K562 (cell line): ENCODE measurements around the gene SPTBN4. TPM values are rescaled to one million over a fixed set of nuclear protein-coding genes. Genes with fewer than 3 reads are reported as not detected.

ENCODE experiments used
- ATF4 ChIP-seq: fragments of 450-650 bp; formaldehyde crosslinking; IDR thresholded peaks from 2 replicates; pipeline ENCODE4 v1.4.0; 2022; ENCODE audit warnings: mild to moderate bottlenecking, moderate library complexity
- CBFA2T2 ChIP-seq: fragments of 450-650 bp; conservative IDR thresholded peaks from 2 replicates; pipeline ENCODE4 v1.6.1; 2017; ENCODE audit warnings: mild to moderate bottlenecking
- ETS1 ChIP-seq: conservative IDR thresholded peaks from 2 replicates; pipeline ENCODE4 v1.6.1; 2011; ENCODE audit warnings: low read depth, mild to moderate bottlenecking, low read length; ENCODE audit not compliant: control insufficient read depth
- ETS2 ChIP-seq: IDR thresholded peaks from 2 replicates; pipeline ENCODE4 v1.6.1; 2016; ENCODE audit warnings: borderline replicate concordance, missing genetic modification characterization, mild to moderate bottlenecking, moderate library complexity, missing compliant biosample characterization; ENCODE audit not compliant: poor library complexity, severe bottlenecking
- EZH2 ChIP-seq: IDR thresholded peaks from 2 replicates; pipeline ENCODE4 v1.6.1; 2012; ENCODE audit warnings: low read depth, mild to moderate bottlenecking, inconsistent platforms, low read length, borderline replicate concordance
- KDM2B ChIP-seq: fragments of 250-450 bp; sonication (Bioruptor Pico); IDR thresholded peaks from 2 replicates; pipeline ENCODE4 v1.8.0; 2021; ENCODE audit warnings: mild to moderate bottlenecking, moderate library complexity
- MYNN ChIP-seq, 2 experiments: sonication (generic); formaldehyde crosslinking in 1 of 2; IDR thresholded peaks; 2 replicates each; pipeline versions ENCODE4 v1.5.0 to v1.6.1; 2016 to 2020; ENCODE audit warnings: antibody characterized with exemption in 1 of 2, missing genetic modification reagents in 1 of 2
- PRMT5 ChIP-seq: sonication (generic); formaldehyde crosslinking; IDR thresholded peaks from 2 replicates; pipeline ENCODE4 v1.5.0; 2020; ENCODE audit warnings: missing genetic modification reagents
- STAT6 ChIP-seq: sonication (generic); formaldehyde crosslinking; IDR thresholded peaks from 2 replicates; pipeline ENCODE4 v1.8.1; 2023; ENCODE audit warnings: mild to moderate bottlenecking, missing genetic modification reagents
- TEAD2 ChIP-seq: fragments of 450-650 bp; IDR thresholded peaks from 2 replicates; pipeline ENCODE4 v1.6.1; 2016; ENCODE audit warnings: missing genetic modification characterization, control low read depth, missing compliant biosample characterization
- TGIF2 ChIP-seq: sonication (generic); formaldehyde crosslinking; IDR thresholded peaks from 2 replicates; pipeline ENCODE4 v1.8.1; 2022; ENCODE audit warnings: mild to moderate bottlenecking, missing genetic modification reagents, moderate library complexity
- USF2 ChIP-seq: sonication (generic); formaldehyde crosslinking; IDR thresholded peaks from 2 replicates; pipeline ENCODE4 v1.5.0; 2020; ENCODE audit warnings: missing genetic modification reagents
- VEZF1 ChIP-seq: fragments of 200-800 bp; sonication (Bioruptor generic); IDR thresholded peaks from 2 replicates; pipeline ENCODE4 v1.6.1; 2017; ENCODE audit warnings: missing genetic modification characterization, missing compliant biosample characterization
- ZBTB7A ChIP-seq: IDR thresholded peaks from 2 replicates; pipeline ENCODE4 v1.6.1; 2011; ENCODE audit warnings: low read depth, mild to moderate bottlenecking, low read length, moderate library complexity, borderline replicate concordance; ENCODE audit not compliant: control insufficient read depth
- ZNF197 ChIP-seq: fragments of 200-800 bp; sonication (Bioruptor generic); IDR thresholded peaks from 2 replicates; pipeline ENCODE4 v1.6.1; 2016; ENCODE audit warnings: low read depth, missing genetic modification characterization, missing compliant biosample characterization
- ZNF384 ChIP-seq: IDR thresholded peaks from 2 replicates; pipeline ENCODE4 v1.6.1; 2012; ENCODE audit warnings: low read depth, low read length, improper control_type of control experiment
- polyA plus RNA-seq, 8 experiments: library from polyadenylated mRNA; depleted of rRNA in 4 of 8; stranded (reverse) in 5 of 8; unstranded in 3 of 8; fragments of >200 nt; fragmentation: Nextera tagmentation in 2 of 8; fragmentation: Illumina TruSeq in 1 of 8; extraction: Ambion mirVana in 2 of 8; extraction: Trizol in 1 of 8; gene quantifications; 2 replicates each; pipeline versions ENCODE4 v1.2.1 to v1.2.3, GENCODE V29; 2011 to 2014; ENCODE audit warnings: inconsistent platforms in 1 of 8, missing spikeins in 1 of 8
- total RNA-seq, 7 experiments: library from RNA; depleted of rRNA in 6 of 7; stranded (reverse); fragments of >200 nt in 6 of 7; fragmentation: Illumina TruSeq in 2 of 7; extraction: Trizol in 2 of 7; gene quantifications; 2 replicates each; pipeline versions ENCODE4 v1.2.1 to v1.2.3, GENCODE V29; 2011 to 2021; ENCODE audit warnings: low replicate concordance in 1 of 7

SPTBN4 gene
- total and polyA plus RNA-seq, 9 of the 15 experiments (the other 6 are each of a cell fraction or from before 2014, with no cell fraction given), result 0.01 to 1.5 (median 0.86) TPM

GRCh38 chr19:40530091-40530901 is 63.5 kb downstream of the SPTBN4 start (continued):
- no peak for TF ChIP-seq KDM2B
- TF ChIP-seq ZBTB7A, result peak; percentile 98
- TF ChIP-seq TEAD2 (tag), result no peak
- peak; percentile 89; the same call in 1 of the 2 replicates for TF ChIP-seq PRMT5 (CRISPR knock-in tag)
- no peak for TF ChIP-seq ETS2
- TF ChIP-seq CBFA2T2, result no peak
- TF ChIP-seq ZNF197 (CRISPR knock-in tag), result peak; percentile 85; the same call in 1 of the 2 replicates
- peak; percentile 91 for TF ChIP-seq VEZF1 (CRISPR knock-in tag)
- no peak for TF ChIP-seq ATF4 (CRISPR knock-in tag)
- TF ChIP-seq STAT6, result no peak
- 0 out of 2 replicates have a peak, but pooled peaks have one; percentile 45 for TF ChIP-seq ETS1
- no peak for TF ChIP-seq TGIF2 (CRISPR knock-in tag)
- peak; percentile 26; the same call in 1 of the 2 replicates for TF ChIP-seq USF2 (CRISPR knock-in tag)
- no peak for TF ChIP-seq MYNN (IDR thresholded peaks at IDR 0.05)
- 0 out of 2 replicates have a peak, but pooled peaks have one; percentile 19 for TF ChIP-seq MYNN (CRISPR knock-in tag; IDR thresholded peaks at IDR 0.05)
- TF ChIP-seq ZNF384, result 0 out of 2 replicates have a peak, but pooled peaks have one; percentile 5
- TF ChIP-seq EZH2, result no peak
